ENCODE measurements around the gene NXPE4.

NXPE4 gene

DNA sequence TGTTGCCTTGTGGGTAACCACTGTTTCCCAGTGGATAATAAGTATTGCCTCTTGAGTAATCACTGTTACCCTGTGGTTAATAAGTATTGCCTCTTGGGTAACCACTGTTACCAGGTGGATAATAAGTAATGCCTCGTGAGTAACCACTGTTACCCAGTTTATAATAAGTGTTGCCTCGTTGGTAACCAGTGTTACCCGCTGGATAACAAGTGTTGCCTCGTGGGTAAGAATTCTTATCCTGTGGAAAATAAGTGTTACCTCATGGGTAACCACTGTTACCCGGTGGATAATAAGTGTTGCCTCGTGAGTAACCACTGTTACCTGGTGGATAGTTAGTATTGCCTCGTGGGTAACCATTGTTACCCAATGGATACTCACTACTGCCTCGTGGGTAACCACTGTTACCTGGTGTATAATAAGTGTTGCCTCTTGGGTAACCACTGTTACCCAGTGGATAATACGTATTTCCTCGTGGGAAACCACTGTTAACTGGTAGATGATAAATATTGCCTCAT lies 24.1 kb upstream of the NXPE4 start:
- no peak for TF ChIP-seq NFIC (IDR thresholded peaks at IDR 0.05)
- TF ChIP-seq TEAD4 (IDR thresholded peaks at IDR 0.05): no peak
- no peak for TF ChIP-seq FOXM1 (IDR thresholded peaks at IDR 0.05; ENCODE audit: borderline replicate concordance, low read depth)
- TF ChIP-seq, protein P1, sequence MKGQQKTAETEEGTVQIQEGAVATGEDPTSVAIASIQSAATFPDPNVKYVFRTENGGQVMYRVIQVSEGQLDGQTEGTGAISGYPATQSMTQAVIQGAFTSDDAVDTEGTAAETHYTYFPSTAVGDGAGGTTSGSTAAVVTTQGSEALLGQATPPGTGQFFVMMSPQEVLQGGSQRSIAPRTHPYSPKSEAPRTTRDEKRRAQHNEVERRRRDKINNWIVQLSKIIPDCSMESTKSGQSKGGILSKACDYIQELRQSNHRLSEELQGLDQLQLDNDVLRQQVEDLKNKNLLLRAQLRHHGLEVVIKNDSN (IDR thresholded peaks at IDR 0.05): no peak
- TF ChIP-seq TCF12 (IDR thresholded peaks at IDR 0.05; ENCODE audit: low read depth): no peak
- TF ChIP-seq CEBPB (IDR thresholded peaks at IDR 0.05): no peak
- no peak for TF ChIP-seq EGR1 (IDR thresholded peaks at IDR 0.05)

DNA sequence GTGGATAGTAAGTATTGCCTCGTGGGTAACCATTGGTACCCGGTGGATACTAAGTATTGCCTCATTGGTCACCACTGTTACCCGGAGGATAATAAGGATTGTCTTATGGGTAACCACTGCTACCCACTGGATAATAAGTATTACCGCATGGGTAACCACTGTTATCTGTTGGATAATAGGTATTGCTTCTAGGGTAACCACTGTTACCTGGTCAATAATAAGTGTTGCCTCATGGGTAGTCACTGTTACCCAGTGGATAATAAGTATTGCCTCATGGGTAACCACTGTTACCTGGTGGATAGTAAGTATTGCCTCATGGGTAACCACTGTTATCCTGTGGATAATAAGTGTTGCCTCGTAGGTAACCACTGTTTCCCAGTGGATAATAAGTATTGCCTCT lies 22.6 kb upstream of the NXPE4 start:
- TF ChIP-seq NFIC (IDR thresholded peaks at IDR 0.05) (no peak), TAF1 (IDR thresholded peaks at IDR 0.05; ENCODE audit: low read depth) (no peak), CEBPB (IDR thresholded peaks at IDR 0.05) (no peak), FOXM1 (IDR thresholded peaks at IDR 0.05; ENCODE audit: borderline replicate concordance, low read depth) (no peak), EGR1 (IDR thresholded peaks at IDR 0.05) (no peak), ZBTB7A (IDR thresholded peaks at IDR 0.05; ENCODE audit: low read depth) (no peak), YY1 (IDR thresholded peaks at IDR 0.05; ENCODE audit: low read depth) (no peak), CREB1 (IDR thresholded peaks at IDR 0.05; ENCODE audit: low read depth) (no peak), TCF12 (IDR thresholded peaks at IDR 0.05; ENCODE audit: low read depth) (no peak), TEAD4 (IDR thresholded peaks at IDR 0.05) (no peak), RAD21 (IDR thresholded peaks at IDR 0.05; ENCODE audit: low read depth) (no peak)
- TF ChIP-seq, protein P2, sequence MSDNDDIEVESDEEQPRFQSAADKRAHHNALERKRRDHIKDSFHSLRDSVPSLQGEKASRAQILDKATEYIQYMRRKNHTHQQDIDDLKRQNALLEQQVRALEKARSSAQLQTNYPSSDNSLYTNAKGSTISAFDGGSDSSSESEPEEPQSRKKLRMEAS (IDR thresholded peaks at IDR 0.05): no peak
- TF ChIP-seq, protein P3, sequence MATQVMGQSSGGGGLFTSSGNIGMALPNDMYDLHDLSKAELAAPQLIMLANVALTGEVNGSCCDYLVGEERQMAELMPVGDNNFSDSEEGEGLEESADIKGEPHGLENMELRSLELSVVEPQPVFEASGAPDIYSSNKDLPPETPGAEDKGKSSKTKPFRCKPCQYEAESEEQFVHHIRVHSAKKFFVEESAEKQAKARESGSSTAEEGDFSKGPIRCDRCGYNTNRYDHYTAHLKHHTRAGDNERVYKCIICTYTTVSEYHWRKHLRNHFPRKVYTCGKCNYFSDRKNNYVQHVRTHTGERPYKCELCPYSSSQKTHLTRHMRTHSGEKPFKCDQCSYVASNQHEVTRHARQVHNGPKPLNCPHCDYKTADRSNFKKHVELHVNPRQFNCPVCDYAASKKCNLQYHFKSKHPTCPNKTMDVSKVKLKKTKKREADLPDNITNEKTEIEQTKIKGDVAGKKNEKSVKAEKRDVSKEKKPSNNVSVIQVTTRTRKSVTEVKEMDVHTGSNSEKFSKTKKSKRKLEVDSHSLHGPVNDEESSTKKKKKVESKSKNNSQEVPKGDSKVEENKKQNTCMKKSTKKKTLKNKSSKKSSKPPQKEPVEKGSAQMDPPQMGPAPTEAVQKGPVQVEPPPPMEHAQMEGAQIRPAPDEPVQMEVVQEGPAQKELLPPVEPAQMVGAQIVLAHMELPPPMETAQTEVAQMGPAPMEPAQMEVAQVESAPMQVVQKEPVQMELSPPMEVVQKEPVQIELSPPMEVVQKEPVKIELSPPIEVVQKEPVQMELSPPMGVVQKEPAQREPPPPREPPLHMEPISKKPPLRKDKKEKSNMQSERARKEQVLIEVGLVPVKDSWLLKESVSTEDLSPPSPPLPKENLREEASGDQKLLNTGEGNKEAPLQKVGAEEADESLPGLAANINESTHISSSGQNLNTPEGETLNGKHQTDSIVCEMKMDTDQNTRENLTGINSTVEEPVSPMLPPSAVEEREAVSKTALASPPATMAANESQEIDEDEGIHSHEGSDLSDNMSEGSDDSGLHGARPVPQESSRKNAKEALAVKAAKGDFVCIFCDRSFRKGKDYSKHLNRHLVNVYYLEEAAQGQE (IDR thresholded peaks at IDR 0.05; ENCODE audit: low read depth): no peak
- TF ChIP-seq, protein P1 (IDR thresholded peaks at IDR 0.05): no peak

DNA sequence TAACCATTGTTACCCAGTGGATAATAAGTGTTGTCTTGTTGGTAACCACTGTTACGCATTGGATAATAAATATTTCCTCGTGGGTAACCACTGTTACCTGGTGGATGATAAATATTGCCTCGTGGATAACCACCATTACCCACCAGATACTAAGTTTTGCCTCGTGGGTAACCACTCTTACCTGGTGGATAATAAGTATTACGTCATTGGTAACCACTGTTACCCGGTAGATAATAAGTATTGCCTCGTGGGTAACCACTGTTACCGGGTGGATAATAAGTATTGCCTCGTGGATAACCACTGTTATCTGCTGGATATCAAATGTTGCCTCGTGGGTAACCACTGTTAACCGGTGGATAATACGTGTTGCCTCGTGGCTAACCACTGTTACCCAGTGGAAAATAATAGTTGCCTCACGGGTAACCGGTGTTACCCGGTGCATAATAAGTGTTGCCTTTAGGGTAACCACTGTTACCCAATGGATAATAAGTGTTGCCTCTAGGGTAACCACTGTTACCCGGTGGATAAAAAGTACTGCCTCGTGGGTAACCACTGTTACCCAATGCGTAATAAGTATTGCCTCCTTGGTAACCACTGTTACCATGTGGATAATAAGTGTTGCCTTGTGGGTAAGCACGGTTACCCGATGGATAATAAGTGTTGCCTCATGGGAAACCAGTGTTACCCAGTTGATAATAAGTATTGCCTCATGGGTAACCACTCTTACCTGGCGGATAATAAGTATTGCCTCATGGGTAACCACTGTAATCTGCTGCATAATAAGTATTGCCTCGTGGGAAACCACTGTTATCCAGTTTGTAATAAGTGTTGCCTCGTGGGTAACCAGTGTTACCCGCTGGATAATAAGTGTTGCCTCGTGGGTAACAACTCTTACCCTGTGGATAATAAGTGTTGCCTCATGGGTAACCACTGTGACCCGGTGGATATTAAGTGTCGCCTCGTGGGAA lies 21.9 kb upstream of the NXPE4 start:
- TF ChIP-seq CREB1 (IDR thresholded peaks at IDR 0.05; ENCODE audit: low read depth) (no peak), TCF12 (IDR thresholded peaks at IDR 0.05; ENCODE audit: low read depth) (no peak), EGR1 (IDR thresholded peaks at IDR 0.05) (no peak), TEAD4 (IDR thresholded peaks at IDR 0.05) (no peak), TAF1 (IDR thresholded peaks at IDR 0.05; ENCODE audit: low read depth) (no peak)
- TF ChIP-seq, protein P3 (IDR thresholded peaks at IDR 0.05; ENCODE audit: low read depth): no peak

DNA sequence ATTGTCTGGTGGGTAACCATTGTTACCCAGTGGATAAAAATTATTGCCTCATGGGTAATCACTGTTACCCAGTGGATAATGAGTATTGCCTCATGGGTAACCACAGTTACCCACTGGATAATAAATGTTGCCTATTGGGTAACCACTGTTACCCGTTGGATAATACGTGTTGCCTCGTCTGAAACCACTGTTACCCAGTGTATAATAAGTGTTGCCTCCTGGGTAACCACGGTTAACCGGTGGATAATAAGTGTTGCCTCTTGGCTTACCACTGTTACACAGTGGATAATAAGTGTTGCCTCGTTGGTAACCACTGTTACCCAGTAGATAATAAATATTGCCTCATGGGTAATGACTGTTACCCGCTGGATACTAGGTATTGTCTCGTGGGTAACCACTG lies 20.9 kb upstream of the NXPE4 start:
- TF ChIP-seq EGR1 (IDR thresholded peaks at IDR 0.05): no peak
- no peak for TF ChIP-seq CREB1 (IDR thresholded peaks at IDR 0.05; ENCODE audit: low read depth)
- TF ChIP-seq RAD21 (IDR thresholded peaks at IDR 0.05; ENCODE audit: low read depth): no peak
- TF ChIP-seq TAF1 (IDR thresholded peaks at IDR 0.05; ENCODE audit: low read depth): no peak
- TF ChIP-seq CEBPB (IDR thresholded peaks at IDR 0.05): no peak
- no peak for TF ChIP-seq ZBTB7A (IDR thresholded peaks at IDR 0.05; ENCODE audit: low read depth)
- TF ChIP-seq, protein P2 (IDR thresholded peaks at IDR 0.05): no peak
- TF ChIP-seq, protein P3 (IDR thresholded peaks at IDR 0.05; ENCODE audit: low read depth): no peak
- no peak for TF ChIP-seq NFIC (IDR thresholded peaks at IDR 0.05)
- TF ChIP-seq FOXM1 (IDR thresholded peaks at IDR 0.05; ENCODE audit: borderline replicate concordance, low read depth): no peak
- TF ChIP-seq TCF12 (IDR thresholded peaks at IDR 0.05; ENCODE audit: low read depth): no peak
- TF ChIP-seq YY1 (IDR thresholded peaks at IDR 0.05; ENCODE audit: low read depth): no peak
- no peak for TF ChIP-seq TEAD4 (IDR thresholded peaks at IDR 0.05)

All from Ishikawa (cell line).